Activated naive CD8-positive, alpha-beta T cell treated with anti-CD3 and anti-CD28 coated beads, Interleukin-2, amount 50 U/mL, for 24 hours (primary cell): ENCODE measurements around the gene MYO3A.
"Not testable (repeated sequence)": the region's sequence is repeated elsewhere in the genome, so short reads cannot be mapped to it uniquely, and the experiment has no call there.

Source experiments
- ATAC-seq: fragments of 150-1000 bp; cut with Tn5 transposase; one replicate; pipeline ENCODE4 v1.10.0; 2021
- DNase-seq: peaks from one replicate; pipeline ENCODE4 v3.0.0; 2021
- H3K27ac Mint-ChIP-seq: one replicate; pipeline ENCODE4 v1.8.0; 2021; ENCODE audit warnings: mild to moderate bottlenecking, mixed read lengths
- H3K27me3 Mint-ChIP-seq: one replicate; pipeline ENCODE4 v1.8.0; 2021; ENCODE audit warnings: mixed read lengths
- H3K36me3 Mint-ChIP-seq: one replicate; pipeline ENCODE4 v1.8.0; 2021; ENCODE audit warnings: low read depth, mixed read lengths
- H3K4me1 Mint-ChIP-seq: one replicate; pipeline ENCODE4 v1.8.0; 2021; ENCODE audit warnings: mixed read lengths
- H3K4me3 Mint-ChIP-seq: one replicate; pipeline ENCODE4 v1.8.0; 2021; ENCODE audit warnings: mild to moderate bottlenecking, moderate library complexity, mixed read lengths
- H3K9me3 Mint-ChIP-seq: one replicate; pipeline ENCODE4 v1.8.0; 2021; ENCODE audit warnings: mixed read lengths

MYO3A gene

GRCh38 chr10:26024303-26024702 is 90.3 kb downstream of the MYO3A start:
- no peaks in the 10 kb centered on the region for H3K4me1 Mint-ChIP-seq
- H3K9me3 Mint-ChIP-seq = no peaks in the 10 kb centered on the region
- ATAC-seq = no peak
- H3K4me3 Mint-ChIP-seq = no peak overlapping the region
- no peak overlapping the region for H3K27ac Mint-ChIP-seq
- no peaks in the 10 kb centered on the region for H3K36me3 Mint-ChIP-seq
- no peaks in the 10 kb centered on the region for H3K27me3 Mint-ChIP-seq
- DNase-seq = no peak

- Mint-ChIP-seq H3K4me1 (no peaks in the 10 kb centered on the region), H3K9me3 (no peaks in the 10 kb centered on the region), H3K36me3 (no peaks in the 10 kb centered on the region), H3K27ac (no peak overlapping the region), H3K27me3 (no peaks in the 10 kb centered on the region), H3K4me3 (no peak overlapping the region)
- ATAC-seq (no peak), DNase-seq (no peak)
These were observed 91.5 kb downstream of the MYO3A start for GRCh38 chr10:26025523-26025922.

- Mint-ChIP-seq H3K27me3 (peaks cover 2% of the 10 kb centered on the region), H3K4me3 (no peak overlapping the region), H3K27ac (no peak overlapping the region), H3K9me3 (no peaks in the 10 kb centered on the region), H3K4me1 (no peaks in the 10 kb centered on the region), H3K36me3 (no peaks in the 10 kb centered on the region)
- DNase-seq = no peak
- no peak for ATAC-seq
These were observed 95.8 kb downstream of the MYO3A start for GRCh38 chr10:26029858-26030257.

GRCh38 chr10:26031300-26031699 is 97.3 kb downstream of the MYO3A start:
- ATAC-seq (no peak), DNase-seq (no peak)
- H3K9me3 Mint-ChIP-seq = no peaks in the 10 kb centered on the region
- no peak overlapping the region for H3K4me3 Mint-ChIP-seq
- H3K4me1 Mint-ChIP-seq = no peaks in the 10 kb centered on the region
- H3K27me3 Mint-ChIP-seq = peaks cover 2% of the 10 kb centered on the region
- H3K27ac Mint-ChIP-seq = no peak overlapping the region
- no peaks in the 10 kb centered on the region for H3K36me3 Mint-ChIP-seq

GRCh38 chr10:26043469-26043868 is 109.4 kb downstream of the MYO3A start:
- H3K4me3 Mint-ChIP-seq = no peak overlapping the region
- H3K36me3 Mint-ChIP-seq = no peaks in the 10 kb centered on the region
- peaks cover 20% of the 10 kb centered on the region for H3K9me3 Mint-ChIP-seq
- no peaks in the 10 kb centered on the region for H3K27me3 Mint-ChIP-seq
- no peaks in the 10 kb centered on the region for H3K4me1 Mint-ChIP-seq
- ATAC-seq = no peak
- DNase-seq = no peak
- no peak overlapping the region for H3K27ac Mint-ChIP-seq

GRCh38 chr10:26044141-26044749 is 110.2 kb downstream of the MYO3A start:
- Mint-ChIP-seq H3K27me3 (peaks cover 1% of the 10 kb centered on the region), H3K9me3 (peaks cover 18% of the 10 kb centered on the region), H3K4me1 (no peaks in the 10 kb centered on the region), H3K27ac (no peak overlapping the region), H3K36me3 (no peaks in the 10 kb centered on the region), H3K4me3 (no peak overlapping the region)
- no peak for ATAC-seq
- DNase-seq = no peak

- H3K27ac Mint-ChIP-seq = no peak overlapping the region
- peaks cover 6% of the 10 kb centered on the region for H3K9me3 Mint-ChIP-seq
- ATAC-seq (no peak), DNase-seq (no peak)
- H3K27me3 Mint-ChIP-seq = peaks cover 2% of the 10 kb centered on the region
- no peaks in the 10 kb centered on the region for H3K4me1 Mint-ChIP-seq
- no peaks in the 10 kb centered on the region for H3K36me3 Mint-ChIP-seq
- no peak overlapping the region for H3K4me3 Mint-ChIP-seq
These were observed 112.2 kb downstream of the MYO3A start for GRCh38 chr10:26046073-26046700.

GRCh38 chr10:26048756-26049155 is 114.7 kb downstream of the MYO3A start:
- Mint-ChIP-seq H3K27ac (no peak overlapping the region), H3K4me1 (no peaks in the 10 kb centered on the region), H3K9me3 (peaks cover under 1% of the 10 kb centered on the region), H3K27me3 (peaks cover 2% of the 10 kb centered on the region), H3K36me3 (no peaks in the 10 kb centered on the region), H3K4me3 (no peak overlapping the region)
- no peak for DNase-seq
- no peak for ATAC-seq

- no peak for ATAC-seq
- no peak for DNase-seq
- H3K4me1 Mint-ChIP-seq = no peaks in the 10 kb centered on the region
- peaks cover 2% of the 10 kb centered on the region for H3K27me3 Mint-ChIP-seq
- no peaks in the 10 kb centered on the region for H3K36me3 Mint-ChIP-seq
- H3K9me3 Mint-ChIP-seq = peaks cover 7% of the 10 kb centered on the region
- no peak overlapping the region for H3K27ac Mint-ChIP-seq
- no peak overlapping the region for H3K4me3 Mint-ChIP-seq
These were observed 118.3 kb downstream of the MYO3A start for GRCh38 chr10:26052326-26052725.

- Mint-ChIP-seq H3K27ac (no peak overlapping the region), H3K36me3 (no peaks in the 10 kb centered on the region), H3K9me3 (peaks cover 7% of the 10 kb centered on the region), H3K27me3 (peaks cover 1% of the 10 kb centered on the region), H3K4me1 (no peaks in the 10 kb centered on the region), H3K4me3 (no peak overlapping the region)
- no peak for DNase-seq
- no peak for ATAC-seq
These were observed 123.4 kb downstream of the MYO3A start for GRCh38 chr10:26057466-26057865.

- no peak overlapping the region for H3K27ac Mint-ChIP-seq
- no peaks in the 10 kb centered on the region for H3K4me1 Mint-ChIP-seq
- no peaks in the 10 kb centered on the region for H3K27me3 Mint-ChIP-seq
- H3K4me3 Mint-ChIP-seq = no peak overlapping the region
- ATAC-seq = no peak
- no peaks in the 10 kb centered on the region for H3K9me3 Mint-ChIP-seq
- H3K36me3 Mint-ChIP-seq = no peaks in the 10 kb centered on the region
- no peak for DNase-seq
These were observed 130.1 kb downstream of the MYO3A start for GRCh38 chr10:26064106-26064505.

GRCh38 chr10:26067680-26068079 is 133.7 kb downstream of the MYO3A start:
- H3K27me3 Mint-ChIP-seq = no peaks in the 10 kb centered on the region
- no peaks in the 10 kb centered on the region for H3K36me3 Mint-ChIP-seq
- no peaks in the 10 kb centered on the region for H3K9me3 Mint-ChIP-seq
- H3K27ac Mint-ChIP-seq = no peak overlapping the region
- H3K4me1 Mint-ChIP-seq = no peaks in the 10 kb centered on the region
- no peak for DNase-seq
- ATAC-seq = no peak
- no peak overlapping the region for H3K4me3 Mint-ChIP-seq

GRCh38 chr10:26080971-26081370 is 146.9 kb downstream of the MYO3A start:
- H3K9me3 Mint-ChIP-seq, H3K27ac Mint-ChIP-seq, H3K36me3 Mint-ChIP-seq, DNase-seq, H3K4me1 Mint-ChIP-seq, ATAC-seq, H3K4me3 Mint-ChIP-seq, H3K27me3 Mint-ChIP-seq: not testable (repeated sequence)

- H3K9me3 Mint-ChIP-seq = no peaks in the 10 kb centered on the region
- H3K27ac Mint-ChIP-seq = no peak overlapping the region
- ATAC-seq (no peak), DNase-seq (no peak)
- H3K4me3 Mint-ChIP-seq = no peak overlapping the region
- H3K36me3 Mint-ChIP-seq = no peaks in the 10 kb centered on the region
- peaks cover 9% of the 10 kb centered on the region for H3K27me3 Mint-ChIP-seq
- no peaks in the 10 kb centered on the region for H3K4me1 Mint-ChIP-seq
These were observed 147.4 kb downstream of the MYO3A start for GRCh38 chr10:26081459-26081858.

GRCh38 chr10:26085549-26085948 is 151.5 kb downstream of the MYO3A start:
- H3K36me3 Mint-ChIP-seq = no peaks in the 10 kb centered on the region
- H3K27me3 Mint-ChIP-seq = peaks cover 10% of the 10 kb centered on the region
- no peak overlapping the region for H3K4me3 Mint-ChIP-seq
- H3K27ac Mint-ChIP-seq = no peak overlapping the region
- no peaks in the 10 kb centered on the region for H3K9me3 Mint-ChIP-seq
- no peaks in the 10 kb centered on the region for H3K4me1 Mint-ChIP-seq
- DNase-seq (no peak), ATAC-seq (no peak)

- Mint-ChIP-seq H3K4me1 (no peaks in the 10 kb centered on the region), H3K9me3 (no peaks in the 10 kb centered on the region), H3K27me3 (peaks cover 10% of the 10 kb centered on the region), H3K36me3 (no peaks in the 10 kb centered on the region), H3K4me3 (no peak overlapping the region), H3K27ac (no peak overlapping the region)
- DNase-seq (no peak), ATAC-seq (no peak)
These were observed 153.6 kb downstream of the MYO3A start for GRCh38 chr10:26087666-26088065.
